Fibroblast of lung (primary cell): ENCODE measurements around the gene SDK1. TPM values are rescaled to one million over a fixed set of nuclear protein-coding genes. Genes with fewer than 3 reads are reported as not detected.

ENCODE experiments used
- DNase-seq, 2 donors: peaks; one replicate each; pipeline versions ENCODE4 v3.0.0 to v3.0.0-alpha.2; 2010; ENCODE audit warnings: low read depth in 2 of 2
- H2AFZ ChIP-seq: 2 replicates; pipeline ENCODE4 v1.5.1; 2012; ENCODE audit warnings: low read length, control low read depth, inconsistent platforms
- H3K27ac ChIP-seq: 2 replicates; pipeline ENCODE4 v1.5.1; 2011; ENCODE audit warnings: low read length, control low read depth; ENCODE audit not compliant: insufficient read depth
- H3K27me3 ChIP-seq: 2 replicates; pipeline ENCODE4 v1.5.1; 2011; ENCODE audit warnings: mild to moderate bottlenecking, low read length; ENCODE audit not compliant: control insufficient read depth, insufficient read depth
- H3K36me3 ChIP-seq: 2 replicates; pipeline ENCODE4 v1.5.1; 2011; ENCODE audit warnings: low read length; ENCODE audit not compliant: control insufficient read depth, insufficient read depth
- H3K4me1 ChIP-seq: 2 replicates; pipeline ENCODE4 v1.5.1; 2011; ENCODE audit warnings: low read length; ENCODE audit not compliant: control insufficient read depth, insufficient read depth; ENCODE audit errors: extremely low read depth
- H3K4me2 ChIP-seq: 2 replicates; pipeline ENCODE4 v1.5.1; 2011; ENCODE audit warnings: low read length, control low read depth; ENCODE audit not compliant: insufficient read depth; ENCODE audit errors: extremely low read depth
- H3K4me3 ChIP-seq, 4 experiments: fragments of 200-600 bp in 1 of 4; sonication (generic) in 1 of 4; replicated peaks in 1 of 4; 2 replicates each; pipeline ENCODE4 v1.5.1; 2011 to 2016; ENCODE audit warnings: low read length in 4 of 4, low read depth in 3 of 4, mild to moderate bottlenecking in 3 of 4, control low read depth in 2 of 4, inconsistent platforms in 1 of 4, mixed read lengths in 1 of 4; ENCODE audit not compliant: insufficient read depth in 1 of 4; ENCODE audit errors: control extremely low read depth in 1 of 4
- H3K79me2 ChIP-seq: 2 replicates; pipeline ENCODE4 v1.5.1; 2012; ENCODE audit warnings: mild to moderate bottlenecking, low read length, inconsistent platforms; ENCODE audit not compliant: control insufficient read depth, insufficient read depth
- H3K9ac ChIP-seq: 2 replicates; pipeline ENCODE4 v1.5.1; 2011; ENCODE audit warnings: mild to moderate bottlenecking, low read length, control low read depth; ENCODE audit not compliant: insufficient read depth
- H3K9me3 ChIP-seq: 2 replicates; pipeline ENCODE4 v1.5.1; 2012; ENCODE audit warnings: low read depth, low read length; ENCODE audit not compliant: control insufficient read depth, insufficient read depth
- H4K20me1 ChIP-seq: 2 replicates; pipeline ENCODE4 v1.5.1; 2011; ENCODE audit warnings: low read length; ENCODE audit not compliant: control insufficient read depth, insufficient read depth; ENCODE audit errors: extremely low read depth
- EZH2 ChIP-seq: IDR thresholded peaks from 2 replicates; pipeline ENCODE4 v1.5.1; 2012; ENCODE audit warnings: low read length, control low read depth, mild to moderate bottlenecking; ENCODE audit errors: missing control alignments
- polyA plus RNA-seq, 2 donors: library from polyadenylated mRNA; depleted of rRNA in 1 of 2; stranded (reverse) in 1 of 2; unstranded in 1 of 2; fragments of >200 nt; gene quantifications; 2 replicates each; pipeline ENCODE4 v1.2.1, GENCODE V29; 2011 to 2012; ENCODE audit warnings: missing spikeins in 1 of 2
- total RNA-seq: library from RNA; depleted of rRNA; stranded (reverse); fragments of >200 nt; gene quantifications from 2 replicates; pipeline ENCODE4 v1.2.1, GENCODE V29; 2014
- TF ChIP-seq, protein P1 (sequence below), 2 donors: IDR thresholded peaks in 1 of 2; conservative IDR thresholded peaks in 1 of 2; 1 replicate in 1 of 2; 2 replicates in 1 of 2; pipeline ENCODE4 v1.5.1; 2011 to 2012; ENCODE audit warnings: low read length in 2 of 2, control low read depth in 1 of 2, inconsistent platforms in 1 of 2, low read depth in 1 of 2, mild to moderate bottlenecking in 1 of 2

The SDK1 gene
- total and polyA plus RNA-seq, 2 donors (not counting 1 experiment from before 2014, with no cell fraction given) = 1.0 to 8.6 TPM

DNA sequence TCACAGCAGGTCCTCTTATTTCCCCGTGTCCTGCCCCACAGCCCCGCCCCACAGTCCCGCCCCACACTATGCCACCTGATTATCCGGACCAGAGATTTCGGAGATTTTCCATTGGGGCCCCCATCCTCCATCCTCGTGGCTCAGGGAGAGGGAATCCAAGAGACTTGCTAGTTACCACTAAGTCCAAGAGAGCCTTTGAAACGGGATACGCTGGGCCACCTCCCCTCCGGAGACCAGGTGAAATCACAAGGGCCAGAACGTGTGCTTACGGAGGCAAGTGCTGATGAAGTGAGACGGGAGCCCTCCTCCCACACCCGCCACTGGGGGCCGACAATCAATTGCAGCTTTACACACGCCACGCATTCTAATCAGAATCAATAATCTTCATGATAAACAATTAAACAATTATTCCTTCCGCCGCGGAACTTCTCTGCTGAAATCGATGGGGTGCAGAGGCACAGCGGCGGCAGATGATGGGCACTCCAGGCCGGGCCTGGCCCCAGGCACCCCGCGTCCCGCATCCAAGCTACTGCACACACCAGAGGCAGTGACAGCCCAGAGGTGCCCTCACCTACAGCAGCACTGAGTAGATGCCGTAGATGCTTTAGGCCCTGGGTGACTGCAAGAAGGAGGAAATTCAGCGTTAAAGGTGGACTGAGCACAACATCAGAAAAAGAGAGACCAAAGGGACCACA is 847.0 kb downstream of the SDK1 start:
- no peaks in the 10 kb centered on the region for H3K4me1 ChIP-seq
- no peak for DNase-seq
- no peaks in the 10 kb centered on the region for H3K27me3 ChIP-seq
- H3K9ac ChIP-seq = no peak overlapping the region
- no peaks in the 10 kb centered on the region for H3K36me3 ChIP-seq
- H3K4me3 ChIP-seq = no peak overlapping the region
- no peaks in the 10 kb centered on the region for H3K9me3 ChIP-seq
- H2AFZ ChIP-seq = no peak overlapping the region
- H4K20me1 ChIP-seq = no peaks in the 10 kb centered on the region
- no peak overlapping the region for H3K4me2 ChIP-seq
- H3K27ac ChIP-seq = no peak overlapping the region
- no peaks in the 10 kb centered on the region for H3K79me2 ChIP-seq
- TF ChIP-seq, protein P1, sequence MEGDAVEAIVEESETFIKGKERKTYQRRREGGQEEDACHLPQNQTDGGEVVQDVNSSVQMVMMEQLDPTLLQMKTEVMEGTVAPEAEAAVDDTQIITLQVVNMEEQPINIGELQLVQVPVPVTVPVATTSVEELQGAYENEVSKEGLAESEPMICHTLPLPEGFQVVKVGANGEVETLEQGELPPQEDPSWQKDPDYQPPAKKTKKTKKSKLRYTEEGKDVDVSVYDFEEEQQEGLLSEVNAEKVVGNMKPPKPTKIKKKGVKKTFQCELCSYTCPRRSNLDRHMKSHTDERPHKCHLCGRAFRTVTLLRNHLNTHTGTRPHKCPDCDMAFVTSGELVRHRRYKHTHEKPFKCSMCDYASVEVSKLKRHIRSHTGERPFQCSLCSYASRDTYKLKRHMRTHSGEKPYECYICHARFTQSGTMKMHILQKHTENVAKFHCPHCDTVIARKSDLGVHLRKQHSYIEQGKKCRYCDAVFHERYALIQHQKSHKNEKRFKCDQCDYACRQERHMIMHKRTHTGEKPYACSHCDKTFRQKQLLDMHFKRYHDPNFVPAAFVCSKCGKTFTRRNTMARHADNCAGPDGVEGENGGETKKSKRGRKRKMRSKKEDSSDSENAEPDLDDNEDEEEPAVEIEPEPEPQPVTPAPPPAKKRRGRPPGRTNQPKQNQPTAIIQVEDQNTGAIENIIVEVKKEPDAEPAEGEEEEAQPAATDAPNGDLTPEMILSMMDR (conservative IDR thresholded peaks at IDR 0.05 in 1 of 2, IDR thresholded peaks at IDR 0.05 in 1 of 2; ENCODE audit: low read depth in 1 of 2, low read length in 2 of 2) = no peak
- no peak for TF ChIP-seq EZH2

DNA sequence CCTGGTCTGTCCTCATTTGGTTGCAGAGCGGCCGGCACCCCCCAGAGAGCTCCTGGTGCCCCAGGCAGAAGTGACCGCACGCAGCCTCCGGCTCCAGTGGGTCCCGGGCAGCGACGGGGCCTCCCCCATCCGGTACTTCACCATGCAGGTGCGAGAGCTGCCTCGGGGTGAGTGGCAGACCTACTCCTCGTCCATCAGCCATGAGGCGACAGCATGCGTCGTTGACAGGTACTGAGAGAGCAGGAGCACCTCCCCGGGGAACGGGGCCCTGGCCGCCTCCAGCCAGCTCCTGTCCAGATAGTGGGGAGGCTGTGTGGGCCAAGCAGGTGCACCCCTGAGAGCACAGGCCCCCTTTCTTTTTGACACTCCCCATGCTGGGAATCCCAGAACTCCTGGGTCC is 848.2 kb downstream of the SDK1 start:
- Histone ChIP-seq H4K20me1 (no peaks in the 10 kb centered on the region), H3K27ac (no peak overlapping the region), H3K27me3 (no peaks in the 10 kb centered on the region), H3K79me2 (no peaks in the 10 kb centered on the region), H3K4me2 (no peak overlapping the region), H3K36me3 (no peaks in the 10 kb centered on the region), H3K9ac (no peak overlapping the region), H3K9me3 (no peaks in the 10 kb centered on the region), H3K4me1 (no peaks in the 10 kb centered on the region), H3K4me3 (no peak overlapping the region), H2AFZ (no peak overlapping the region)
- DNase-seq = no peak
- TF ChIP-seq EZH2 = no peak
- TF ChIP-seq, protein P1 (conservative IDR thresholded peaks at IDR 0.05 in 1 of 2, IDR thresholded peaks at IDR 0.05 in 1 of 2; ENCODE audit: low read depth in 1 of 2, low read length in 2 of 2) = no peak

DNA sequence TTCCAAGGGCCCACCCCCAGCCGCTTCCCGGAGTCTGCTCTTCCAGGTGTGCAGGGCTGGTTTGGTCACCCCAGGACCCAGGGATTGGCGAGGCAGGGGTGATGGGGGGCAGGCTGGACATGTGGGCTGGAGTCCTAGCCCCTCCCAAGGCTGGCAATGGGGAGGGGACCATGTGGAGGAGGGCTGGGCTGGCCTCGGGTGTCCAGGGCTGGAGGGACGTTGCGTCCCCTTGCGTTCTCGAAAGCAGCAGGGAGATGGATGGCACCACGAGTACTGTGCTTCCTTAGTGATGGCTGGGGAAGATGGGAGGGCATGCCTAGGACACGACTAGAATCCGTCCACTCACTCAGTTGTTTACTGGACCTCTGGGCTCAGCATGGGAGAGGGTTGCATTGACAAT is 848.6 kb downstream of the SDK1 start:
- DNase-seq = no peak
- H3K27me3 ChIP-seq = no peaks in the 10 kb centered on the region
- H4K20me1 ChIP-seq = no peaks in the 10 kb centered on the region
- no peaks in the 10 kb centered on the region for H3K9me3 ChIP-seq
- H3K4me2 ChIP-seq = no peak overlapping the region
- TF ChIP-seq EZH2 = no peak
- TF ChIP-seq, protein P1 (conservative IDR thresholded peaks at IDR 0.05 in 1 of 2, IDR thresholded peaks at IDR 0.05 in 1 of 2; ENCODE audit: low read depth in 1 of 2, low read length in 2 of 2) = no peak
- H3K27ac ChIP-seq = no peak overlapping the region
- no peak overlapping the region for H3K4me3 ChIP-seq
- no peaks in the 10 kb centered on the region for H3K36me3 ChIP-seq
- H3K4me1 ChIP-seq = no peaks in the 10 kb centered on the region
- no peak overlapping the region for H2AFZ ChIP-seq
- H3K79me2 ChIP-seq = no peaks in the 10 kb centered on the region
- H3K9ac ChIP-seq = no peak overlapping the region
